Stromal cell of bone marrow (primary cell): Measurements from ENCODE around the gene KLK7.
"Not testable (repeated sequence)": the region's sequence is repeated elsewhere in the genome, so short reads cannot be mapped to it uniquely, and the experiment has no call there.

Experiments used
- DNase-seq: peaks from one replicate; pipeline ENCODE4 v3.0.0-alpha.2; 2012; ENCODE audit warnings: low read depth

KLK7 gene

GRCh38 chr19:51010066-51010795, 26.5 kb upstream of the KLK7 start:
- no peak for DNase-seq

GRCh38 chr19:51009061-51009891, 25.6 kb upstream of the KLK7 start:
- no peak for DNase-seq

GRCh38 chr19:51007488-51007887, 23.8 kb upstream of the KLK7 start:
- no peak for DNase-seq

- DNase-seq = no peak
These were observed 22.7 kb upstream of the KLK7 start for GRCh38 chr19:51006406-51006805.

- no peak for DNase-seq
These were observed 21.5 kb upstream of the KLK7 start for GRCh38 chr19:51005248-51005647.

- DNase-seq = no peak
These were observed 19.6 kb upstream of the KLK7 start for GRCh38 chr19:51003316-51003715.

- no peak for DNase-seq
These were observed 19.0 kb upstream of the KLK7 start for GRCh38 chr19:51002542-51003311.

GRCh38 chr19:51002089-51002532, 18.4 kb upstream of the KLK7 start:
- no peak for DNase-seq

GRCh38 chr19:51001515-51001914, 17.8 kb upstream of the KLK7 start, which contains the start of gene KLK8:
Gene KLK8 (minus strand): TSS chr19:51001604. CDS start chr19:51001167, 437 bp downstream.
- DNase-seq = no peak

- no peak for DNase-seq
These were observed 17.3 kb upstream of the KLK7 start for GRCh38 chr19:51000981-51001380.

- no peak for DNase-seq
These were observed 16.7 kb upstream of the KLK7 start for GRCh38 chr19:51000426-51000825.

GRCh38 chr19:50998686-50999085, 15.0 kb upstream of the KLK7 start:
- DNase-seq = no peak

- DNase-seq = no peak
These were observed 14.3 kb upstream of the KLK7 start for GRCh38 chr19:50998061-50998460.

- no peak for DNase-seq
These were observed 10.4 kb upstream of the KLK7 start for GRCh38 chr19:50994129-50994528.

- no peak for DNase-seq
These were observed 8.9 kb upstream of the KLK7 start for GRCh38 chr19:50992666-50993035.

GRCh38 chr19:50984416-50984815, 699 bp upstream of the KLK7 start:
- DNase-seq = not testable (repeated sequence)

GRCh38 chr19:50982186-50982585, 1.5 kb downstream of the KLK7 start:
- DNase-seq = no peak

GRCh38 chr19:50981587-50982146, 2.0 kb downstream of the KLK7 start:
- DNase-seq = no peak

- no peak for DNase-seq
These were observed 3.5 kb downstream of the KLK7 start for GRCh38 chr19:50980208-50980607.

GRCh38 chr19:50979758-50980157, 4.0 kb downstream of the KLK7 start:
- no peak for DNase-seq

- no peak for DNase-seq
These were observed 4.8 kb downstream of the KLK7 start for GRCh38 chr19:50978772-50979390.

- DNase-seq = no peak
These were observed 6.1 kb downstream of the KLK7 start for GRCh38 chr19:50977626-50978025.
